ENCODE data around the gene PRKD2.

The PRKD2 gene

GRCh38 chr19:46732172-46732938 lies 15.4 kb upstream of the PRKD2 start:
- TF ChIP-seq GATA3 (IDR thresholded peaks at IDR 0.05; ENCODE audit: low read depth, low read length): no peak

- TF ChIP-seq GATA2 (IDR thresholded peaks at IDR 0.05; ENCODE audit: low read depth, low read length): no peak
Observed at GRCh38 chr19:46731584-46731983, 14.7 kb upstream of the PRKD2 start.

DNA sequence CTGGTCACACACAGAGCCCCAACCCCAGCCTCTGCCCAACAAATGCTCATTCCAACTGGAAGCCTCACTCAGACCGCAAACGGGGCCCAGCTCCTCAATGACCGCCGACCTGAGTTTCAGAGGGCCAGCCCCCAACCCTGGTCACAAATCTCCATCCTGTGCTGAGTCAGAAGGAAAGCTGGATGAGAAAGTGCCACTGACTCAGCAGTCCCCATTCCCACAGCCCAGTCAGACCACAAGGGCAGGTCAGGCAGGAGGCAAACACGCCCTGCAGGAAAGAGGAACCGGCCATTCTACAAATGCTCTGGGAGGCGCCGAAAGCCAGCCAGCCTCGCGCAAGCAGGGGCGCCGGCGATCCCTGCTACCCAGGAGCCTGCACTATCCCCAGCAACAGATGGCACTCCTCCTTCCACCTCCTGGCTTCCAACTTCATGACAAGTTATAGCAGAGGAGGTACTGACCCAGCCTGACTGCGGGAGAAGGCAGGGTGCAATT lies 14.1 kb upstream of the PRKD2 start:
- no peak for TF ChIP-seq GATA3 (IDR thresholded peaks at IDR 0.05; ENCODE audit: low read depth, low read length)
- TF ChIP-seq GATA2 (IDR thresholded peaks at IDR 0.05; ENCODE audit: low read depth, low read length): no peak

- no peak for TF ChIP-seq GATA3 (IDR thresholded peaks at IDR 0.05; ENCODE audit: low read depth, low read length)
- TF ChIP-seq GATA2 (IDR thresholded peaks at IDR 0.05; ENCODE audit: low read depth, low read length): no peak
Observed at GRCh38 chr19:46730595-46730994, 13.7 kb upstream of the PRKD2 start.

DNA sequence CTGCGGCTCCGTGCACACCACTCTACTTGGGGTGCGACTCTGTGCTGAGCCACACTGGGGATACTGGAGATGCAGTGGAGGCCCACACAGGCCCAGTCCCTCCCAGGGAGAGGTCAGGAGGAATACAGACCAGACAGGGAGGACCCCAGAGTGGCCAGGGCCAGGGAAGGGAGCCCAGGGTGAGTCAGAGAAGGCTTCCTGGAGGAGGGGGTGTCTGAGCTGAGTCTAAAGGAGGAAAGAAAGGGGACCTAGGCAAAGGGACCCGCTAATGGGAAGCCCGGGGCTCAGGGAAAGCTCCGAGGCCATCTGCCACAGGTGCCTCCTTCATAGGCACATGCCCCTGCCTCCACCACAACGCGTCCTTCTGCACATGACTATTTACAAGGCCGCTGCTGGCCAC lies 13.3 kb upstream of the PRKD2 start:
- TF ChIP-seq GATA2 (IDR thresholded peaks at IDR 0.05; ENCODE audit: low read depth, low read length): no peak
- no peak for TF ChIP-seq GATA3 (IDR thresholded peaks at IDR 0.05; ENCODE audit: low read depth, low read length)

GRCh38 chr19:46729696-46730095 lies 12.8 kb upstream of the PRKD2 start:
- TF ChIP-seq GATA2 (IDR thresholded peaks at IDR 0.05; ENCODE audit: low read depth, low read length) (no peak), GATA3 (IDR thresholded peaks at IDR 0.05; ENCODE audit: low read depth, low read length) (no peak)

- TF ChIP-seq GATA2 (IDR thresholded peaks at IDR 0.05; ENCODE audit: low read depth, low read length) (no peak), GATA3 (IDR thresholded peaks at IDR 0.05; ENCODE audit: low read depth, low read length) (no peak)
Observed at GRCh38 chr19:46728693-46729339, 11.9 kb upstream of the PRKD2 start.

DNA sequence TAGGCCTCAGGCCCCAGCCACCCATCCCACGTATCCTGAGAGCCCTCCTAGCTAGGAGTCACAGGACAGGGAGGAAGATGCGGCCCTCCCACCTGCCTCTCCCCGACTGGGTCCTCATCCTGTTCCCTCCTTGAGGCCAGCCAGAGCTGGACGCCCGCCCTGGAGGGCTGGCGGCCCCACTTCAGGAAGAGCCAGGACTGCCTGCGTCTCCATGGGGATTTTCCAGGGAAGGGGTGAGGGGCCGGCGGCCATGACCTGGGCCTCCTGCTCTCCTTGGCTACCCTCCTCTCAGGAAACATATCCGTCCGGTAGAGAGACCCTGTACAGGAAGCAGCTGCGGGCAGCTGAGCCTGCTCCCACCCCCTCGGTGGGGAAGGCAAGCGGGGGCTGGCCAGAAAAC lies 11.3 kb upstream of the PRKD2 start:
- no peak for TF ChIP-seq GATA2 (IDR thresholded peaks at IDR 0.05; ENCODE audit: low read depth, low read length)
- no peak for TF ChIP-seq GATA3 (IDR thresholded peaks at IDR 0.05; ENCODE audit: low read depth, low read length)

DNA sequence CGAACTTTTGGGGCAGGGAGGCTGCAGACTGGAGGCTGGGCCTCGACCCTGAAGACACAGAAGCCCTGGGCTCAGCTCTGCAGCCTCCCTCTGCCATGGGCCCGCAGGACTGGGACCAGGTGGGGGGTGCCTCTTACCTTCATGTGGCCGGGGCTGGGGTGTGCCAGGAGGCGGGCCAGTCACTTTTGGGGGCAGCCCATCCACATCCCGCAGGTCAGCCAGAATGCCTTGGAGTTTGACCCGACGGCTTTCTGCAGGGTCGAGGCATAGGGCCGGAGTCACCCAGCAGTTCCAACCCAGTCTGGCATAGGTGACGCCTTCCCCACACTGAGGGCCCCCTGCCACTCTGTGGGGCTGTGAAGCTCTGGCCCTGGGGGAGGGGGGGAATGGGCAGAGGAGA lies 10.8 kb upstream of the PRKD2 start:
- no peak for TF ChIP-seq GATA2 (IDR thresholded peaks at IDR 0.05; ENCODE audit: low read depth, low read length)

GRCh38 chr19:46726971-46727501 lies 10.1 kb upstream of the PRKD2 start:
- no peak for TF ChIP-seq GATA2 (IDR thresholded peaks at IDR 0.05; ENCODE audit: low read depth, low read length)
- TF ChIP-seq GATA3 (IDR thresholded peaks at IDR 0.05; ENCODE audit: low read depth, low read length): no peak

GRCh38 chr19:46726551-46726950 lies 9.6 kb upstream of the PRKD2 start:
- TF ChIP-seq GATA3 (IDR thresholded peaks at IDR 0.05; ENCODE audit: low read depth, low read length) (no peak), GATA2 (IDR thresholded peaks at IDR 0.05; ENCODE audit: low read depth, low read length) (no peak)

DNA sequence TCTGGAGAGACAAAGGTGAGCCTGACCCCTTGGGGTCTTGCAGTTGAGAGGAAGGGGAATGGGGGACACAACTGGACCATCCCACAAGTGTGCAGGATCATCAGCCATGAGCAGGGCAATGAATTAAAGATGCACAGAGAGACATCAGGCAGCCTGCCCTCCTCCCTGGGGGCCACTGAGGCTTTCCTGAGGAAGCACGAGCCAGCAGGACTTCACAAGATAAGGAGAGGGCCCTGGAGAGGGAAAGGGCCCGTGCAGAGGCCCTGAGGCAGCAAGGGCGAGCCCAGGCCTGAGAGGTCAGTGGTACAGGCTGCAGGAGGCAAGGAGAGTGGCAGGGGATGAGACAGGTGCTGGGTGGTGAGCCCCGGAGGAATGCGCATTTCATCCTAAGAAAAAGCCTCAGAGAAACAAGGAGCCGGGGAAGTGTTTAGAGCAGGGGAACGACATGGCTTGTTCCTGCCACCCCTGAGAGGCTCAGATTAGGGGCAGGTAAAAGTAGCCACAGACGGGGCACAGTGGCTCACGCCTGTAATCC lies 9.0 kb upstream of the PRKD2 start:
- TF ChIP-seq GATA3 (IDR thresholded peaks at IDR 0.05; ENCODE audit: low read depth, low read length): no peak

DNA sequence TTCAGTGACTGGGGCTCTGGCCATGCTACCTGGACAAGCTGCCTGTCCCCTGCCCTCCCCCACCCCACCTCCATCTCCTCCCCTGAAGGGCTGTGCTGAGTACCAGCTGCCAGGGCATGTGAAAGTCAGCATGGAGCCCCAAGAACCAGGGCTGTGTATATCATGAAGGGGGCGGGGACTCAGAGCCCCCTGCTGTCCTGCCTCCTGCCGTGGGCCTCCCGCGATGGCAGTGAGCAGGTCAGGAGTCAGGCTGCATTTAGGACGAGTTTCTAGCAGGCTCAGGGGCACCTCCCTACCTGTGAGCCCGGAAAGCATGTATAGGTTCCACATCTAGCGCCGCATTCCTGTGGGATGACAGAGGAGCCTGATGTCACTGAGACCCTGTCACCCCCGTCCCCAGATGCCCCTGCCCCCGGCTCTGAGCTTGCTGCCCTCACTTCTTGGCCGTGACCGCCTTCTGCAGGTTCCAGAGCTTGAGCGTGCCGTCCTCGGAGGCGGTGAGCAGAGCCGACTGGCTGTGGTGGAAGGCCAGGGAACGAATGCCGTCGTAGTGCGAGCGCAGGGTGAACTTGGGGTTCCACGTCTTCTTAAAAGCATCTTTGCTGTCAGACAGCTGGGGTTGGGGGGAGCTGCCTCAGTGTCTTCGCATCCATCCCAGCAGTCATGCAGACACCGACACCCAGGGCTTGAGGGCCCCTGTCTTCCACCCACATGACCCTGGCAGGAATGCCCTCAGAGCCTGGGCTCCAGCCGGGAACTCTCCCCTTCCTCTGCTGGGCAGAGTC lies 8.3 kb upstream of the PRKD2 start:
- TF ChIP-seq GATA3 (IDR thresholded peaks at IDR 0.05; ENCODE audit: low read depth, low read length) (no peak), GATA2 (IDR thresholded peaks at IDR 0.05; ENCODE audit: low read depth, low read length) (no peak)

DNA sequence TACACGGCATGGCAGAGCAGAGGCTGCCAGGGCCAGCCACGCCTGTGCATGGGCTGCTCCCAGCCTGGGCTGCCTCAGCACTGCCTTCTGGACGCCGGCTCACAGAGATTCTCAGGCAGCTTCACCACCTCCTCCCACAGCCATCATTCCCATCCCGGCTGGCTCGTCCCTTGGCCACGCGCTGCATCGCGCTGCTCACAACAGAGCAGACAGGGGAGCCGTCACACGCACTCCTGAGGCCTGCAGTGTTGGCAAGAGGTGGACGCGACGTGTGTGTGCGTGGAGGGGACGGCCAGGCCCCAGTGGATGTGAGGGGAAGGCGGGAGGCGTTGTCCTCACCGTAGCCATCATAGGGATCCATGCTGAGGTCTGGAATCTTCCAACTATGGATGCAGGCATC lies 7.6 kb upstream of the PRKD2 start:
- TF ChIP-seq GATA2 (IDR thresholded peaks at IDR 0.05; ENCODE audit: low read depth, low read length) (no peak), GATA3 (IDR thresholded peaks at IDR 0.05; ENCODE audit: low read depth, low read length) (no peak)
